H1 (cell line): ENCODE data around the gene CHD2.

Experiments
- CHD1 ChIP-seq: IDR thresholded peaks from 2 replicates; pipeline ENCODE4 v1.6.1; 2012; ENCODE audit warnings: low read depth, low read length, improper control_type of control experiment
- CHD2 ChIP-seq: IDR thresholded peaks from 2 replicates; pipeline ENCODE4 v1.6.1; 2012; ENCODE audit warnings: low read length, improper control_type of control experiment
- CTCF ChIP-seq, 3 experiments: IDR thresholded peaks; 1 replicate in 2 of 3; 2 replicates in 1 of 3; pipeline versions ENCODE4 v1.5.1 to v1.6.1; 2011; ENCODE audit warnings: low read length in 3 of 3, mild to moderate bottlenecking in 3 of 3, inconsistent platforms in 2 of 3, low read depth in 1 of 3, moderate library complexity in 1 of 3; ENCODE audit not compliant: insufficient read depth in 1 of 3; ENCODE audit errors: control extremely low read depth in 1 of 3
- EZH2 ChIP-seq: fragments of 200-600 bp; sonication (generic); IDR thresholded peaks from 2 replicates; pipeline ENCODE4 v1.7.1; 2012; ENCODE audit warnings: low read depth, mild to moderate bottlenecking, moderate library complexity, low read length, inconsistent platforms; ENCODE audit not compliant: severe bottlenecking
- KDM1A ChIP-seq: fragments of 200-600, 300-600 bp; sonication (generic); IDR thresholded peaks from 2 replicates; pipeline ENCODE4 v1.7.1; 2016; ENCODE audit warnings: mild to moderate bottlenecking, low read length, borderline replicate concordance
- RAD21 ChIP-seq, 2 experiments: IDR thresholded peaks in 1 of 2; conservative IDR thresholded peaks in 1 of 2; 2 replicates each; pipeline ENCODE4 v1.6.1; 2011; ENCODE audit warnings: low read depth in 2 of 2, low read length in 2 of 2, improper control_type of control experiment in 1 of 2, inconsistent platforms in 1 of 2, mild to moderate bottlenecking in 1 of 2, moderate library complexity in 1 of 2
- RFX5 ChIP-seq: IDR thresholded peaks from 2 replicates; pipeline ENCODE4 v1.6.1; 2011; ENCODE audit warnings: low read depth, low read length, improper control_type of control experiment, borderline replicate concordance
- RNF2 ChIP-seq: fragments of 200-900, 300-1000 bp; sonication (generic); IDR thresholded peaks from 2 replicates; pipeline ENCODE4 v1.7.1; 2016; ENCODE audit warnings: borderline replicate concordance, low read depth, mild to moderate bottlenecking, antibody characterized with exemption, low read length; ENCODE audit not compliant: poor library complexity, severe bottlenecking; ENCODE audit errors: missing control alignments
- SP1 ChIP-seq: IDR thresholded peaks from 2 replicates; pipeline ENCODE4 v1.6.1; 2011; ENCODE audit warnings: low read depth, low read length
- TEAD4 ChIP-seq: IDR thresholded peaks from 2 replicates; pipeline ENCODE4 v1.6.1; 2012; ENCODE audit warnings: low read depth, low read length, inconsistent platforms, mixed read lengths
- USF2 ChIP-seq: IDR thresholded peaks from 2 replicates; pipeline ENCODE4 v1.6.1; 2011; ENCODE audit warnings: low read length, improper control_type of control experiment
- YY1 ChIP-seq: IDR thresholded peaks from 2 replicates; pipeline ENCODE4 v1.6.1; 2011; ENCODE audit warnings: low read depth, mild to moderate bottlenecking, low read length
- ZNF274 ChIP-seq: IDR thresholded peaks from 2 replicates; pipeline ENCODE4 v1.7.0; 2012; ENCODE audit warnings: low read length, borderline replicate concordance; ENCODE audit errors: extremely low read depth
- TF ChIP-seq, protein P1 (sequence below): IDR thresholded peaks from 2 replicates; pipeline ENCODE4 v1.6.1; 2012; ENCODE audit warnings: low read length, inconsistent platforms

DNA sequence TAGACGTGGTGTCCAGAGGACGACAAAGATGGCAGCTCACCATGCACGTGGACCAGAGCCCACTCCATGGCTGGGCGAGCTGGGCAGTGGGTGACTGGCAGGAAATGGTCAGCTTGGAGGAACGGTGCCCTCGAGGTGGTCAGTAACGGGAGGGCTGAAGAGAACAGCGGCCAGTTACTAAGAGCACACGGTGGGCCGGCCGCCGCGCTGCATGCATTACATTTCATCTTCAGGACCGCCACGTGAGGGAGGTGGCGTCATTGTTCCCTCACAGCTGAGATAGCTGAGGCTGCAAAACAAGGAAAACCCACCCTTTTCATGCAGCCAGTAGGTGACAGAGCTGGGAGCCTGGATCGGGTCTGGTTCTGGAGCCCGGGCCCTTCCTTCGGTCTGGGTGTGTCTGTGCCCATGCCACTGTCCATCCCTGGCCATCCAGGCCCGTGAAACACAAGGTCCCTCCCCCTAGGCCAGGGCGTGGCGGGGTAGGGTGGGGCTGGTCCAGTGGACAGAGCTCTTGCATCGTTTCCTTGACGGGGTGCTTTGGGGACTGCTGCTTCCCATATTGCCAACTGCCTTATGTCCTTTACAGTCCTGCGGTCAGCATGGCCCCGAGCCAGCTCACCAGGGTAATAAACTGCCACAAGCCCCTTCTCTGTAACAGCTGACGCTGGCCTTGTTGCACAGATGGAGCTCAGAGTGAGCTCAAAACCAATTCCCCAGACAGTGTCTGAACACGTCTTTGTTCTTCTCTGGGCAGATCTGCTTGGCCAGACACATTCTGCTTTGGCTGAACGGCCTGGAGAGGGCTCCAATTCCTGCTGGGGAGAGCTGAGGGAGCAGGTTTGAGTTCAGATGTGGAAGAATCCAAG lies 137.1 kb downstream of the CHD2 start:
- TF ChIP-seq CHD2 = no peak
- TF ChIP-seq CTCF (IDR thresholded peaks at IDR 0.05; ENCODE audit: control extremely low read depth in 1 of 3, insufficient read depth in 1 of 3, low read depth in 1 of 3, low read length in 3 of 3) = peak in 1 of 3 experiments; percentile 12; a peak in 1 of 4 replicates
- TF ChIP-seq ZNF274 = no peak
- TF ChIP-seq KDM1A = no peak
- no peak for TF ChIP-seq EZH2
- TF ChIP-seq USF2 = no peak
- no peak for TF ChIP-seq CHD1
- no peak for TF ChIP-seq RFX5
- no peak for TF ChIP-seq TEAD4
- TF ChIP-seq, protein P1, sequence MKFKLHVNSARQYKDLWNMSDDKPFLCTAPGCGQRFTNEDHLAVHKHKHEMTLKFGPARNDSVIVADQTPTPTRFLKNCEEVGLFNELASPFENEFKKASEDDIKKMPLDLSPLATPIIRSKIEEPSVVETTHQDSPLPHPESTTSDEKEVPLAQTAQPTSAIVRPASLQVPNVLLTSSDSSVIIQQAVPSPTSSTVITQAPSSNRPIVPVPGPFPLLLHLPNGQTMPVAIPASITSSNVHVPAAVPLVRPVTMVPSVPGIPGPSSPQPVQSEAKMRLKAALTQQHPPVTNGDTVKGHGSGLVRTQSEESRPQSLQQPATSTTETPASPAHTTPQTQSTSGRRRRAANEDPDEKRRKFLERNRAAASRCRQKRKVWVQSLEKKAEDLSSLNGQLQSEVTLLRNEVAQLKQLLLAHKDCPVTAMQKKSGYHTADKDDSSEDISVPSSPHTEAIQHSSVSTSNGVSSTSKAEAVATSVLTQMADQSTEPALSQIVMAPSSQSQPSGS = no peak
- no peak for TF ChIP-seq YY1
- no peak for TF ChIP-seq RNF2
- TF ChIP-seq RAD21 (IDR thresholded peaks at IDR 0.05 in 1 of 2, conservative IDR thresholded peaks at IDR 0.05 in 1 of 2; ENCODE audit: low read depth in 2 of 2, low read length in 2 of 2) = peak; percentile 25 to 39; a peak in 2 of 4 replicates
- TF ChIP-seq SP1 = no peak
